ENCODE measurements around the gene RAB7A.

DNA sequence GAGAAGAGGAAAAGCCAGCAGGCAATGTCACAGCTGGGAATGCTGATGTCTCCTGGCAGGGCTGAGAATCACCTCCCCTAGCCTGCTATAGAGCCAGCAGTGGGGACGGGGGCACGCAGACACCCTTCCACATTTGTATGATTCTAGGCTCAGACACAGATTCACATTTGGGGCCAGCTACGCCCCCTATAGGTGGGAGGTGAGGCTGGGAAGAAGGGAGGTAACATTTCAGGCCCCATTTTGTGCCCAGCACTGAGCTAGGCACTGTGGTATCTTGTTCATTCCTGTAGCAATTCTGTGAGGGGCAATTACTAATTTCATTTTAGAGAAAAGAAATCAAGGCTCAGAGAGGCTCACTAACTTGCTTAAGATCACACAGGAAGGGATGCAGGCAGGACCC, 137.6 kb downstream of the RAB7A start:
- TF ChIP-seq, protein P1, sequence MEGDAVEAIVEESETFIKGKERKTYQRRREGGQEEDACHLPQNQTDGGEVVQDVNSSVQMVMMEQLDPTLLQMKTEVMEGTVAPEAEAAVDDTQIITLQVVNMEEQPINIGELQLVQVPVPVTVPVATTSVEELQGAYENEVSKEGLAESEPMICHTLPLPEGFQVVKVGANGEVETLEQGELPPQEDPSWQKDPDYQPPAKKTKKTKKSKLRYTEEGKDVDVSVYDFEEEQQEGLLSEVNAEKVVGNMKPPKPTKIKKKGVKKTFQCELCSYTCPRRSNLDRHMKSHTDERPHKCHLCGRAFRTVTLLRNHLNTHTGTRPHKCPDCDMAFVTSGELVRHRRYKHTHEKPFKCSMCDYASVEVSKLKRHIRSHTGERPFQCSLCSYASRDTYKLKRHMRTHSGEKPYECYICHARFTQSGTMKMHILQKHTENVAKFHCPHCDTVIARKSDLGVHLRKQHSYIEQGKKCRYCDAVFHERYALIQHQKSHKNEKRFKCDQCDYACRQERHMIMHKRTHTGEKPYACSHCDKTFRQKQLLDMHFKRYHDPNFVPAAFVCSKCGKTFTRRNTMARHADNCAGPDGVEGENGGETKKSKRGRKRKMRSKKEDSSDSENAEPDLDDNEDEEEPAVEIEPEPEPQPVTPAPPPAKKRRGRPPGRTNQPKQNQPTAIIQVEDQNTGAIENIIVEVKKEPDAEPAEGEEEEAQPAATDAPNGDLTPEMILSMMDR (IDR thresholded peaks at IDR 0.05; ENCODE audit: poor library complexity), result no peak
- TF ChIP-seq EZH2phosphoT487 (IDR thresholded peaks at IDR 0.05; ENCODE audit: low read depth, severe bottlenecking, unreplicated experiment) (no peak), EZH2 (IDR thresholded peaks at IDR 0.05; ENCODE audit: borderline replicate concordance) (no peak)
